Measurements from ENCODE around the gene NTS. TPM values are rescaled to one million over a fixed set of nuclear protein-coding genes. Genes with fewer than 3 reads are reported as not detected.

NTS gene
- polyA plus RNA-seq, 1 donor from 2014 or later = 60.1 TPM

GRCh38 chr12:85834378-85834777 lies 39.7 kb upstream of the NTS start:
- TF ChIP-seq POLR2AphosphoS5 (IDR thresholded peaks at IDR 0.05) (no peak), TAF1 (IDR thresholded peaks at IDR 0.05; ENCODE audit: low read depth) (no peak), EZH2 (IDR thresholded peaks at IDR 0.05; ENCODE audit: borderline replicate concordance, insufficient read depth, low read length, poor library complexity, severe bottlenecking) (no peak), MXI1 (conservative IDR thresholded peaks at IDR 0.05; ENCODE audit: poor library complexity, severe bottlenecking) (no peak), REST (IDR thresholded peaks at IDR 0.05; ENCODE audit: borderline replicate concordance) (no peak), CTCF (IDR thresholded peaks at IDR 0.05; ENCODE audit: poor library complexity, severe bottlenecking) (no peak), EP300 (conservative IDR thresholded peaks at IDR 0.05; ENCODE audit: poor library complexity, severe bottlenecking) (no peak), RAD21 (conservative IDR thresholded peaks at IDR 0.05) (no peak), SMC3 (conservative IDR thresholded peaks at IDR 0.05; ENCODE audit: poor library complexity) (no peak)
- no peak overlapping the region for H3K4me2 ChIP-seq (ENCODE audit: low read length)
- no peaks in the 10 kb centered on the region for H3K9me2 ChIP-seq (ENCODE audit: insufficient read depth, low read length)

GRCh38 chr12:85835426-85836196 lies 38.5 kb upstream of the NTS start:
- H3K36me3 ChIP-seq (ENCODE audit: insufficient read depth, low read length) = no peaks in the 10 kb centered on the region
- TF ChIP-seq RAD21 (conservative IDR thresholded peaks at IDR 0.05) (no peak), TAF1 (IDR thresholded peaks at IDR 0.05; ENCODE audit: low read depth) (no peak), EZH2 (IDR thresholded peaks at IDR 0.05; ENCODE audit: borderline replicate concordance, insufficient read depth, low read length, poor library complexity, severe bottlenecking) (no peak), EP300 (conservative IDR thresholded peaks at IDR 0.05; ENCODE audit: poor library complexity, severe bottlenecking) (no peak), POLR2AphosphoS5 (IDR thresholded peaks at IDR 0.05) (no peak), SMC3 (conservative IDR thresholded peaks at IDR 0.05; ENCODE audit: poor library complexity) (no peak), MXI1 (conservative IDR thresholded peaks at IDR 0.05; ENCODE audit: poor library complexity, severe bottlenecking) (no peak), REST (IDR thresholded peaks at IDR 0.05; ENCODE audit: borderline replicate concordance) (no peak), CTCF (IDR thresholded peaks at IDR 0.05; ENCODE audit: poor library complexity, severe bottlenecking) (no peak)
- no peaks in the 10 kb centered on the region for H3K79me2 ChIP-seq (replicated peaks; ENCODE audit: insufficient read depth, low read length)
- H3K4me2 ChIP-seq (ENCODE audit: low read length) = no peak overlapping the region
- no peaks in the 10 kb centered on the region for H3K9me3 ChIP-seq (ENCODE audit: low read length)
- H3K9ac ChIP-seq (ENCODE audit: low read length) = no peak overlapping the region
- H4K20me1 ChIP-seq (ENCODE audit: insufficient read depth) = no peaks in the 10 kb centered on the region
- H3F3A ChIP-seq (ENCODE audit: insufficient read depth, low read length, poor library complexity, severe bottlenecking) = no peaks in the 10 kb centered on the region
- no peak overlapping the region for H2AFZ ChIP-seq (ENCODE audit: low read depth, low read length)
- no peak overlapping the region for H3K27ac ChIP-seq (ENCODE audit: low read length)
- no peaks in the 10 kb centered on the region for H3K9me2 ChIP-seq (ENCODE audit: insufficient read depth, low read length)
- no peak overlapping the region for H3K4me3 ChIP-seq (ENCODE audit: low read length)
- H3K27me3 ChIP-seq (ENCODE audit: insufficient read depth, low read depth, low read length) = no peaks in the 10 kb centered on the region

More at GRCh38 chr12:85834378-85834777, 39.7 kb upstream of the NTS start:
- Histone ChIP-seq H3K36me3 (ENCODE audit: insufficient read depth, low read length) (no peaks in the 10 kb centered on the region), H3K9ac (ENCODE audit: low read length) (no peak overlapping the region), H3K9me3 (ENCODE audit: low read length) (no peaks in the 10 kb centered on the region), H3K4me3 (ENCODE audit: low read length) (no peak overlapping the region), H3K27ac (ENCODE audit: low read length) (no peak overlapping the region), H3F3A (ENCODE audit: insufficient read depth, low read length, poor library complexity, severe bottlenecking) (no peaks in the 10 kb centered on the region), H3K79me2 (replicated peaks; ENCODE audit: insufficient read depth, low read length) (no peaks in the 10 kb centered on the region), H3K27me3 (ENCODE audit: insufficient read depth, low read depth, low read length) (no peaks in the 10 kb centered on the region), H2AFZ (ENCODE audit: low read depth, low read length) (no peak overlapping the region), H4K20me1 (ENCODE audit: insufficient read depth) (no peaks in the 10 kb centered on the region)

Measured in neural cell (in vitro differentiated cells).